Measurements from ENCODE around the gene CCNY.

The CCNY gene

DNA sequence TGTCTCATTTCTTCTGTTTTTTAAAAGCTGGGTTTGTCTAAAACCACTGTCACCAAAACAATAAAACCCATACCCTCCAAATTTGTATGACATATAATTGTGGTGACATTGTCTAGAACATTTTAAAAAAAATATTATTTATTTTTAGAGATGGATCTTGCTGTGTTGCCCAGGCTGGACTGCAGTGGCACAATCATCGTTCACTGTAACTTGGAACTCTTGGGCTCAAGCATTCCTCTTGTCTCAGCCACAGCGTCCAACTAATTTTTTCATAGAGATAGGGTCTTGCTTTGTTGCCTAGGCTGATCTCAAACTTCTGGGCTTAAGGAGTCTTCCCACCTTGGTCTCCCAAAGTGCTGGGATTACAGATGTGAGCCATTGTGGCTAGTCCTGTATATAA, 116.5 kb downstream of the CCNY start:
- DNase-seq (ENCODE audit: low read depth in 2 of 2): no peak

DNA sequence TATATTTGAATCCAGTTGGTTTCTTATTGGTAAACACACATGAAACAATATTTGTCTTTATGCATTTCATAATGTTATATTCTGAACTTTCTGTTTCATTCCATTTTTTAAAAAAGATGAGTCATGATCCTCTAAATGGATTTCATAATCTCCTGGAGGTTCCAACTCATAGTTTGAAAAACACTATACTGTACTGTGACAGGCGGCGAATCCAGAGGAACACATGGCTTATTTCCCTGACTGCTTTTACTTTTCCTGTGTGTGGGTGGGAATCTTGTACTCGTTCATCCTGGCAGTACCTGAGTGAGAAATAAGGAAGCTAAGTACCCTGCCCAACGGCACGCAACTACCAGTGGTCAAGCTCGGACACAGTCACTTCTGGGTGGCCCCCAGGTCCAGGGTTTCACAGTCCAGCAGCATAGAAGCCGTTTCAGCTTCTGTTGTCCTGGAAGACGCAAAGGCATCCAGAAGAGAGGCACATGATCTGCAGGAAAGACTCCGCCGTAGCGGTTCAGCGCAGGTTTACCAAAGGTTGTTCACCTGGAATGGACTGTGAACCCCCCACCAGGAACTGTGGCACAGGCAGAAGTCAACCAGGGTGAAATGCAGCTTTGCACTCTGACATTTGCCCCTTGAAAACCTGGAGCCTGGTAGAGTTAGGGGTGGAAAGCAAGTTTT, 117.7 kb downstream of the CCNY start:
- no peak for DNase-seq (ENCODE audit: low read depth in 2 of 2)

DNA sequence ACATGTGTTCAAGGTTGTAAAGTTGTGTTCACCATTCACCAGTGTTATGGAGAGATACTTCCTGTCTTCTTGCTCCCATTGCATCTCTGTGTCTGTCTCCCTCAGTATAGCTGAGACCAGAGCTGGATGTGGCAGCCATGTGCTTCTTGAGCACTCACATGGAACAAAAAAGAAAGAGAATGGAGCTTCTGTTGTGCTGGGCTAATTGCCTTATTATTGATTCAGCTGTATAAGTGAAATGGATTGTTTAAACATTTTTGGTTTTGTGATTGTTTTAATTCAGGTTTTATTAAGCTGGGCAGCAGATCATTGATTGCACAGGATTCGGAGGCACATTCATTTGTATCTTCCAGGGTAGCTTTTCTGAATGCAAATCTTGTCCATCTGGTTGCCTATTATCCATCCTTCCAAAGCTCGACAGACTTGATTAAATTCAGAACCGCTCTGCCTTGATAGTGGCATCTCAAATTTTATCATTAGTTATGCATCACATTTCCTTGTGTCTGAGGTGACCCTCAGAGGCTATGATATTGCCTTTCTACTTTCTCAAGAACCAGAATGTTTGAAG, 119.9 kb downstream of the CCNY start:
- DNase-seq (ENCODE audit: low read depth in 2 of 2): no peak

DNA sequence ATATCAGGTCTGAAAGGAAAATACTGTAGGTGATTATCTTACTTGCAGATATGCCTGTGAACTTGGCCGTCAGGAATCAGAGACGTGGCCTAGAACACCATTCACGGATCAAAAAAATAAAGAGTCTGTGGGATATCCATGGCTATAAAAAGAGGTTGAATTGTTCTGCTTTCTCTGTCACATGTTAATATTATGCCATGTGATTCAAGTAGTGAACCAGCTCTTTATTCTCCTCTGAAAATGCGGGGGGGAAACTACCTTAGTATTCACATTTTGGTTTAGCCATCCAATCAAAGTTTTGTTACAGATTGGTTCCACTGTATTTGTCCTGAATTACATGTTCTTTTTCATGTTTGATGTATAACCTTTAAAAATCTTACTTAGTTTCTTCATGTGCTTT, 120.5 kb downstream of the CCNY start:
- no peak for DNase-seq (ENCODE audit: low read depth in 2 of 2)

- no peak for DNase-seq (ENCODE audit: low read depth in 2 of 2)
These were observed 122.5 kb downstream of the CCNY start for GRCh38 chr10:35458500-35459448.

DNA sequence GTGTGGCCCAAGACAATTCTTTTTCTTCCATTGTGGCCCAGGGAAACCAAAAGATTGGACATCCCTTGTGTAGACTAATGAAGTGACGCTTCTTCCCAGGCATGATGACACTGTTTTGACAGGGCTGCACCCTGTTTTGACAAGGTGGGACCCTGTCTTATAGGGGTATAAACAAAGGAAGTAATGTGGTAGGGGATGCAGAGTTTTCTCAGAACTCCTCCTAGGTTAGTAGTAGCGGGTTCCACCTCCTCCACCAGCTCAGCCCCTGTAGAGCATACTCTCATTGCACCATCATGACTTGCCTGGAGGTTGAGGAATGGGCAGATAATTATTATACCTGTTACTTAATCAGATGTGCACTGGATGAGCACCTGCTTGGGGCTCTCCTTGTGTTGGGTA, 123.1 kb downstream of the CCNY start:
- no peak for DNase-seq (ENCODE audit: low read depth in 2 of 2)

GRCh38 chr10:35460852-35461460, 124.6 kb downstream of the CCNY start:
- DNase-seq (ENCODE audit: low read depth in 2 of 2): no peak

GRCh38 chr10:35462491-35462934, 126.2 kb downstream of the CCNY start:
- DNase-seq (ENCODE audit: low read depth in 2 of 2): no peak

GRCh38 chr10:35463105-35463867, 127.0 kb downstream of the CCNY start:
- no peak for DNase-seq (ENCODE audit: low read depth in 2 of 2)

GRCh38 chr10:35463878-35464277, 127.6 kb downstream of the CCNY start:
- no peak for DNase-seq (ENCODE audit: low read depth in 2 of 2)

GRCh38 chr10:35464825-35465456, 128.6 kb downstream of the CCNY start:
- no peak for DNase-seq (ENCODE audit: low read depth in 2 of 2)

- no peak for DNase-seq (ENCODE audit: low read depth in 2 of 2)
These were observed 129.4 kb downstream of the CCNY start for GRCh38 chr10:35465673-35466072.

DNA sequence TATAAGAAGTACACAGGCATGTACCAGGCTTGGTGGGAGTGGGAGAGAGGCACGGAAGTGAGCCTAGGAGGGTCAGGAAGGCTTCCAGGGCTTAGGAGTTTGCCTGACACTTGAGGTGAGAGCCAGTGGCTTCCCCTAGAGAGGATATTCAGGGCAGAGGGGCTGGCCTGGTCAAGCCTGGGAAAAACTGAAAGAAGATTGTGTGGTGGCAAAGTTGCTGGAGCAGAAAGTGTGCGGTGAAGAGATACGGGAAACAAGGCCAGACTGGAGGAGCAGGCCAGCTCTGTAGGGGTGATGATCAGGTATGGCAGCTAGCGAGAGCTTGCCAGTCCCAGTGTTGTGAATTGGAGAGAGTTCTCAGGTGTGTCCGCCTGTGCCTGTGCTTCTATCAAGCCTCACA, 129.9 kb downstream of the CCNY start:
- DNase-seq (ENCODE audit: low read depth in 2 of 2): no peak

DNA sequence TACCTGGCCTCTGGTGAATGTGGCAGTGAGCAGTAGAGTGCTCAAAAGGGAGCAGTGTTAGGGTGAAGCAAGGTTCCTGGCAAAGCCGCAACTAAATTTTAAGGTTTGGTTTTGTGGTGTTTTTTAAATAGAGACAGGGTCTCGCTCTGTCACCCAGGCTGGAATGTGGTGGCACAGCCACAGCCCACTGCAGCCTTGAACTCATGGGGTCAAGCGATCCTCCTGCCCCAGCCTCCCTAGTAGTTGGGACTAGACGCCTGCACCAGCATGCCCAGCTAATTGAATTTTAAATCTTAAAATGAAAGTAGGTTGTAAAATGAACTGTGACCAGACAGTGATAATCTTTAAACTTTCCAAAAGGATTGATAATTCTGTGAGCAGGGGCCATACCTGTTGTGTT, 130.4 kb downstream of the CCNY start:
- no peak for DNase-seq (ENCODE audit: low read depth in 2 of 2)

GRCh38 chr10:35467186-35467585, 130.9 kb downstream of the CCNY start:
- no peak for DNase-seq (ENCODE audit: low read depth in 2 of 2)

DNA sequence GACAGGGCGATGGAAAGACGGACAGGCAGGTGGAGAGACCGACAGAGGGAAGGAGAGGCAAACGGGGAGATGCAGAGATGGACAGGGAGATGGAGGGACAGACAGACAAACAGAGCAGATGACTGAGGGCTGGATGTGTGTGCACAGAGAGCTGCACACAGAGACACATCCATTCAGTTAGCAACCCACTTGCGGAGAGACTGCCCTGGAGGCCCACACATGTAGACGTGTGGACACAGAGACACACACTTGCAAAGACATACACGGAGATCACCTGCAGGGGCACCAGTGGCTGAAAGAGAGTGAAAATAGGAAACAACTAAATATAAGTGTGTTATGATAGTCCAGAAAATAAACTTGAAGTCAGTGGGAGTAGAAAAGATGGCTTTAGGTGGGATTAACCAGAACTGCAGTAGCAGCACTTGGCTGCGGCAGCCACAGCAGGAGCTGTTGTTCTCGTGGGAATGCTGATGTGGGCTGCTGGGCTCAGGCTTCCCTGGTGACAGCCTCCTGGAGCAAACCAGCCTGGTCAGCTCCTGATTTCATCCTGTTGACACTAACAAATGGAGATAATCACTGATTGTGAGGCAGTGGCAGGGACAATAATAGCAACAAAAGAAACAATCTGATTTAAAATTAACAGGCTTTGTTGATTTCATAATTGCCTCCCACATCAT, 134.1 kb downstream of the CCNY start:
- DNase-seq (ENCODE audit: low read depth in 2 of 2): no peak

GRCh38 chr10:35470925-35471315, 134.6 kb downstream of the CCNY start:
- DNase-seq (ENCODE audit: low read depth in 2 of 2): no peak

GRCh38 chr10:35471435-35471834, 135.1 kb downstream of the CCNY start:
- DNase-seq (ENCODE audit: low read depth in 2 of 2): no peak

GRCh38 chr10:35480142-35480541, 143.8 kb downstream of the CCNY start:
- DNase-seq (ENCODE audit: low read depth in 2 of 2): no peak

- DNase-seq (ENCODE audit: low read depth in 2 of 2): no peak
These were observed 145.1 kb downstream of the CCNY start for GRCh38 chr10:35481413-35481812.

Data from activated CD4-positive, alpha-beta T cell treated with anti-CD3 and anti-CD28 coated beads for 24 hours (primary cell).